ENCODE results near the gene FHL3. TPM values are rescaled to one million over a fixed set of nuclear protein-coding genes. Genes with fewer than 3 reads are reported as not detected.

Gene FHL3
- total and polyA plus RNA-seq, 2 of the 4 experiments (the other 2 are of a cell fraction) = 11.5 to 27.1 TPM

DNA sequence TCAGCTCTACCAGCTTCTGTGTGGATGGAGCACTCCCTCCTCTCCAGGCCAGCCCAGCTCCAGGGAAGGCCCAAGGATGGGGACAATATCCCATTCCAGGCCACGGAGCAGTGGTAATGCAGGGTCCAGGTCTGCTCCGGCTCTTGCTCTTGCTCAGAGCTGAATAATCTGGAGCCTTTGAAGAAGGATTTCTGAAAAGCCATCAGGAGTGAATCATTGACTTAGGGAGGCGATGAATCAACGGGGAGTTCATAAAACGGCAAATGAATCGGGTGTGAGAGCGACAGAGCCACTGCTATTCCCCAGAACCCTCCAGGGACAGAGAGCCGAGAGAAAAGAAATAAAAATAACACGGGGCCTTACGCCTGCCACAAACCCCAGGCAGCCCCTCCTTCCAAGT is 33.5 kb upstream of the FHL3 start:
- ChIA-PET CTCF (no interaction called here), POLR2A (ENCODE audit: unreplicated experiment) (no interaction called here)
- H2AK5ac ChIP-seq (ENCODE audit: low read depth, low read length) = no peak overlapping the region
- H3K4me2 ChIP-seq (ENCODE audit: low read depth, low read length) = no peak overlapping the region
- H3K36me3 ChIP-seq (ENCODE audit: control insufficient read depth, insufficient read depth, low read length) = no peaks in the 10 kb centered on the region
- H2AFZ ChIP-seq (replicated peaks; ENCODE audit: low read length, poor library complexity) = no peak overlapping the region
- no peak overlapping the region for H3K18ac ChIP-seq (ENCODE audit: low read depth, low read length)
- no peaks in the 10 kb centered on the region for H3K9me3 ChIP-seq (ENCODE audit: control insufficient read depth, insufficient read depth, low read length)
- H3K9me1 ChIP-seq (ENCODE audit: insufficient read depth, low read length) = no peaks in the 10 kb centered on the region
- H3K23ac ChIP-seq (ENCODE audit: low read depth, low read length) = no peak overlapping the region
- H4K5ac ChIP-seq (ENCODE audit: low read depth, low read length) = no peak overlapping the region
- no peak overlapping the region for H3K4me3 ChIP-seq (ENCODE audit: insufficient read depth, low read depth, low read length)
- dilution Hi-C loops (cut with HindIII; ENCODE audit: low sequenced_read_pairs, unreplicated experiment) (no loop called here), in situ Hi-C loops (cut with MboI; ENCODE audit: low sequenced_read_pairs) (no loop called here), intact Hi-C loops (cut with micrococcal nuclease) (loop anchor here (10.0 kb wide), 1 partner anchor 436 kb away; no protein-coding TSS in a partner anchor)
- H3K4me1 ChIP-seq (ENCODE audit: control insufficient read depth, insufficient read depth, low read length) = no peaks in the 10 kb centered on the region
- peaks cover 50% of the 10 kb centered on the region for H3K27me3 ChIP-seq (ENCODE audit: control insufficient read depth, insufficient read depth, low read length)
- H4K91ac ChIP-seq (ENCODE audit: insufficient read depth, low read depth, low read length) = no peak overlapping the region
- DNase-seq (peak; percentile 51), ATAC-seq (ENCODE audit: low read depth) (no peak; the same call in none of the 2 replicates)
- no peak overlapping the region for H3K56ac ChIP-seq (ENCODE audit: extremely low read depth, insufficient read depth, low read length)
- no peak overlapping the region for H3K14ac ChIP-seq (replicated peaks; ENCODE audit: low read depth, low read length)
- H4K20me1 ChIP-seq (ENCODE audit: insufficient read depth, low read length) = no peaks in the 10 kb centered on the region
- no peak overlapping the region for H3K4ac ChIP-seq (ENCODE audit: low read depth, low read length)
- H2BK5ac ChIP-seq (ENCODE audit: low read depth, low read length, poor library complexity, severe bottlenecking) = no peak overlapping the region
- H2BK15ac ChIP-seq (ENCODE audit: low read depth, low read length) = no peak overlapping the region
- no peaks in the 10 kb centered on the region for H3K79me1 ChIP-seq (ENCODE audit: low read depth in 1 of 2, low read length in 2 of 2)
- H2BK120ac ChIP-seq (ENCODE audit: low read depth, low read length) = no peak overlapping the region
- H2AK9ac ChIP-seq (replicated peaks; ENCODE audit: low read depth, low read length, poor library complexity) = no peak overlapping the region
- H4K8ac ChIP-seq (ENCODE audit: low read depth in 2 of 2, low read length in 2 of 2) = no peak overlapping the region
- TF ChIP-seq FOS (IDR thresholded peaks at IDR 0.05; ENCODE audit: low read depth, low read length) (no peak), SMC3 (IDR thresholded peaks at IDR 0.05; ENCODE audit: low read depth, low read length) (no peak), RFX5 (IDR thresholded peaks at IDR 0.05; ENCODE audit: low read depth, low read length) (no peak), POLR2A (IDR thresholded peaks at IDR 0.05; ENCODE audit: low read depth, low read length) (no peak), RAD21 (IDR thresholded peaks at IDR 0.05; ENCODE audit: low read length) (no peak), BHLHE40 (IDR thresholded peaks at IDR 0.05; ENCODE audit: low read depth, low read length) (no peak), NFE2L2 (IDR thresholded peaks at IDR 0.05; ENCODE audit: low read depth, low read length) (no peak), RCOR1 (IDR thresholded peaks at IDR 0.05; ENCODE audit: insufficient replicate concordance, low read length) (no peak), MXI1 (IDR thresholded peaks at IDR 0.05; ENCODE audit: borderline replicate concordance, low read depth, low read length) (no peak), CEBPB (IDR thresholded peaks at IDR 0.05; ENCODE audit: low read depth, low read length) (no peak), MAFK (IDR thresholded peaks at IDR 0.05; ENCODE audit: low read depth, low read length) (no peak), CHD1 (IDR thresholded peaks at IDR 0.05; ENCODE audit: low read depth, low read length) (no peak)
- TF ChIP-seq, protein P1, sequence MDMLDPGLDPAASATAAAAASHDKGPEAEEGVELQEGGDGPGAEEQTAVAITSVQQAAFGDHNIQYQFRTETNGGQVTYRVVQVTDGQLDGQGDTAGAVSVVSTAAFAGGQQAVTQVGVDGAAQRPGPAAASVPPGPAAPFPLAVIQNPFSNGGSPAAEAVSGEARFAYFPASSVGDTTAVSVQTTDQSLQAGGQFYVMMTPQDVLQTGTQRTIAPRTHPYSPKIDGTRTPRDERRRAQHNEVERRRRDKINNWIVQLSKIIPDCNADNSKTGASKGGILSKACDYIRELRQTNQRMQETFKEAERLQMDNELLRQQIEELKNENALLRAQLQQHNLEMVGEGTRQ (IDR thresholded peaks at IDR 0.05; ENCODE audit: low read depth, low read length) = no peak
- TF ChIP-seq, protein P2, sequence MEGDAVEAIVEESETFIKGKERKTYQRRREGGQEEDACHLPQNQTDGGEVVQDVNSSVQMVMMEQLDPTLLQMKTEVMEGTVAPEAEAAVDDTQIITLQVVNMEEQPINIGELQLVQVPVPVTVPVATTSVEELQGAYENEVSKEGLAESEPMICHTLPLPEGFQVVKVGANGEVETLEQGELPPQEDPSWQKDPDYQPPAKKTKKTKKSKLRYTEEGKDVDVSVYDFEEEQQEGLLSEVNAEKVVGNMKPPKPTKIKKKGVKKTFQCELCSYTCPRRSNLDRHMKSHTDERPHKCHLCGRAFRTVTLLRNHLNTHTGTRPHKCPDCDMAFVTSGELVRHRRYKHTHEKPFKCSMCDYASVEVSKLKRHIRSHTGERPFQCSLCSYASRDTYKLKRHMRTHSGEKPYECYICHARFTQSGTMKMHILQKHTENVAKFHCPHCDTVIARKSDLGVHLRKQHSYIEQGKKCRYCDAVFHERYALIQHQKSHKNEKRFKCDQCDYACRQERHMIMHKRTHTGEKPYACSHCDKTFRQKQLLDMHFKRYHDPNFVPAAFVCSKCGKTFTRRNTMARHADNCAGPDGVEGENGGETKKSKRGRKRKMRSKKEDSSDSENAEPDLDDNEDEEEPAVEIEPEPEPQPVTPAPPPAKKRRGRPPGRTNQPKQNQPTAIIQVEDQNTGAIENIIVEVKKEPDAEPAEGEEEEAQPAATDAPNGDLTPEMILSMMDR (conservative IDR thresholded peaks at IDR 0.05; ENCODE audit: low read depth, low read length) = no peak
- TF ChIP-seq, protein P3, sequence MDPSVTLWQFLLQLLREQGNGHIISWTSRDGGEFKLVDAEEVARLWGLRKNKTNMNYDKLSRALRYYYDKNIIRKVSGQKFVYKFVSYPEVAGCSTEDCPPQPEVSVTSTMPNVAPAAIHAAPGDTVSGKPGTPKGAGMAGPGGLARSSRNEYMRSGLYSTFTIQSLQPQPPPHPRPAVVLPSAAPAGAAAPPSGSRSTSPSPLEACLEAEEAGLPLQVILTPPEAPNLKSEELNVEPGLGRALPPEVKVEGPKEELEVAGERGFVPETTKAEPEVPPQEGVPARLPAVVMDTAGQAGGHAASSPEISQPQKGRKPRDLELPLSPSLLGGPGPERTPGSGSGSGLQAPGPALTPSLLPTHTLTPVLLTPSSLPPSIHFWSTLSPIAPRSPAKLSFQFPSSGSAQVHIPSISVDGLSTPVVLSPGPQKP (IDR thresholded peaks at IDR 0.05; ENCODE audit: borderline replicate concordance, low read depth, low read length) = no peak
- H3K9ac ChIP-seq (ENCODE audit: low read depth, low read length) = no peak overlapping the region
- BruUV-seq (replicated peaks) = no TSS peak
- WGBS, 2 experiments (ENCODE audit: extremely low coverage in 2 of 2, insufficient read length in 1 of 2) = 40% methylated on average over 4 of the region's 10 CpGs; no CpG with 5 or more reads in 1 of the 2 experiments
- no peak overlapping the region for H2BK20ac ChIP-seq (ENCODE audit: low read depth, low read length)
- H3K27ac ChIP-seq (ENCODE audit: insufficient read depth, low read length) = no peak overlapping the region

Data from IMR-90 (cell line).